ENCODE results near the gene FEM1B.

The FEM1B gene

GRCh38 chr15:68343579-68344225, 66.2 kb downstream of the FEM1B start:
- TF ChIP-seq GATA2 (IDR thresholded peaks at IDR 0.05; ENCODE audit: low read depth, low read length) (no peak), GATA3 (IDR thresholded peaks at IDR 0.05; ENCODE audit: low read depth, low read length) (no peak)

GRCh38 chr15:68344600-68344999, 67.1 kb downstream of the FEM1B start:
- TF ChIP-seq GATA3 (IDR thresholded peaks at IDR 0.05; ENCODE audit: low read depth, low read length) (no peak), GATA2 (IDR thresholded peaks at IDR 0.05; ENCODE audit: low read depth, low read length) (no peak)
